GM19035 (cell line): ENCODE data around the gene PEAK1.

Source experiments
- ATAC-seq: cut with Tn5 transposase; IDR thresholded peaks from one replicate; pipeline ENCODE4 v1.9.1; 2021; ENCODE audit not compliant: unreplicated experiment

Gene PEAK1

DNA sequence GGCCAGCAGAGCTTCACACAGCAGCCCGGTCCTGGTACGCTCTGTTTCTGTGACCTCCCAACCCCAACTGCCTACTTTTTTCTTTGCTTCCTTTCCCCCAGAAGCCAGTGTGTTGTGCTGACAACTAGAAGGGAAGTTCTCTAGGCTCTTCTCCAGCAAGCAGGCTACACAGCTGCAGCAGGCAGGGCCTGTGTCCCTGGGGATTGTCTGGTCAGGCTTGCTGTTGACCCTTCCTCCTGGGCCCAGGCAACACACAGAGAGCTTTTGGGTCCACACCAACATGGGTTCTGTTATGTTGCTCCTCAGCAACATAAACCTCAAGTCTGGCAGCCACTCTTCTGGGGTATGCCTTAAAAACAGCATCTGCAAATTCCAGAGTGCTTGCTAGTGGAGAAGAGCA lies 312.8 kb downstream of the PEAK1 start:
- ATAC-seq, result no peak

DNA sequence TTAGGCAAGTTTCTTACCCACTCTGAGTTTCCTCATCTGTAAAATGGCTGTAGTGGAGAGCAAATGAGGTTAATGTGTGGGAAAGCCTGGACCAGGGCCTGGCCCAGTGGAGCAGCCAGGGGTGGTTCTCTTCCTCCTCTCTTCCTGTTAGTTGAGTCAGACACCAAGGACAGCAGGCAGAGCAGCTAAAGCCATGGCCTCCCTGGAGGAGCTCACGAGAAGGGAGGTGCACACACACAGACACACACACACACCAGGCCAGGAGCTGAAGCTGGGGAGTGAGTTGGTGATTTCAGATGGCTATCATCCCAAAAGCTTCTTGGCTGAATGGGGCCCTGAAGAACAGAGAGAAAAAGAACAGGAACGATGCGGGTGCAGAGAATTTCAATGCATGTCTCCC lies 315.7 kb downstream of the PEAK1 start:
- ATAC-seq, result no peak

DNA sequence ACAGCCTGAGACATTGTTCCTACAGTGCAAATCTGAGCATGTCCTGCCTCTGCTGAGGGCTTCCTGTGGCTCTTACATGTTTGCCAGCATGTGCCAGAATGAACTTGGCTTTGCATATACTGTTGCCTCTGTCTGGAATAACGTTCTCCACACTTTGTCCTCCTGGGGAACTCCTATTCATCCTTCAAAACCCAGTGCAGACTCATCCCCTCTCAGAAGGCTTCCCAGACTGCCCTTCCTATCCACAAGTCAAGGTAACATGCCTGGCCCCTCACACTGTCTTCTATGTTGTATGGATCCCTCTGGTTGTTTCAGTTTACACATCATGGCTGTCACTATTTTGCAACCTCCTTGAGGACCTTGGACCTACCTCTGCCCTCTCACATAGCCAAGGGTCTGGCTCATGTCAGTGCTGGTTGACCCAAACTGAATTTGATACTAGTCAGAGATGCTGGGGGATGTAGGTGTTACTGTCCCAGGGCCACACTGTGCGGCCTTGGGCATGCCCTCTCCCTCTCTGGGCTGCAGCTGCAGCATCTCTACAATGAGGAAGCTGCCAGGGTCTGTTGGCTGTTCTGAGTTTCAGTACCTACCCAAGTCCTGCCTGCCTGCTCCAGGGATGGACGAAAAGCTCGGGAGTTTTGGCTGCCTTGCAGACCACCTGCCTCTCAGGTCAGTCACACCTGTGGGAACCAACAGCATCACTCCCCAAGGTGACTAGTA lies 320.0 kb downstream of the PEAK1 start:
- ATAC-seq, result no peak

GRCh38 chr15:77098572-77098971 lies 321.3 kb downstream of the PEAK1 start:
- ATAC-seq, result no peak

DNA sequence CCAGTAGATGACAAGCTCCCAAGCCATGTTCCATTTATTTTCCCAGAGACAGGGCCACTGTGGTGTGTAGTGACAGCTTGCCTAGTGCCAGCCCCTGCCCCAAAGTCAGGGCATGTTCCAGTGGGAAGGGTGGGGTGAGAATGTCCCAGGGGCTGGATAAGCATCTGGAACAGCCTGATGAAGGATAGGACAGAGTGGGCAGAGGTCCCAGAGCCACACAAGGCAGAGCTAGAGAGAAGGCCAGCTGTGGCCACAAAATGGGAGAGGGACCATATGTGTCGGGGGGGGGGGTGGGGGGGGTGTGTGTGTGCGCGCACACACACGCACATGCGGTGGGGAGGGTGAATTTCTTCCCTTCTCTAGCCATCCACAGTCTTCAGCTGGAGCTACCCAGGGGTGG lies 322.0 kb downstream of the PEAK1 start:
- ATAC-seq, result no peak

DNA sequence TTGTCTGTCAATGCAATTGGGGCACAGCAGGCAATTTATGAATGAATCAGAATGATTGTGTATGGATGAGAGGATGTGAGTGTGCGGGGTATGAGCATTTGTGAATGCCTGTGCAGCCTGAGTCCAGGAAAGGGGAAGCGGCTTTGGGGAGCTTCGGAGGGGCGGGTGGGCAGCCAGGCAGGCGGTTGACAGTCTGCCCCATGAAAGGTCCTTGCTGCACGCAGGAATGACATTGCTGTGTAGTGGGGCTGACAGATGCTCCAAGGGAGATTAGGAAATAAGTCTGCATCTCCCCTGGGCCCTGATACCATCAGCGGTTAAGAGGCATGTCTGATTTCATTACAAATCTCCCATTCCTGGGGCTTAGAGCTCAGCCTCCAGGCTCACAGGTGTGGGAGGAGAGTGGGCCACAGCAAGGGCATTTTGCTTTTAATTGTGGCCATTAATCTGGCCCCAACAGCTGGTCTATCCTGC lies 322.6 kb downstream of the PEAK1 start:
- no peak for ATAC-seq

DNA sequence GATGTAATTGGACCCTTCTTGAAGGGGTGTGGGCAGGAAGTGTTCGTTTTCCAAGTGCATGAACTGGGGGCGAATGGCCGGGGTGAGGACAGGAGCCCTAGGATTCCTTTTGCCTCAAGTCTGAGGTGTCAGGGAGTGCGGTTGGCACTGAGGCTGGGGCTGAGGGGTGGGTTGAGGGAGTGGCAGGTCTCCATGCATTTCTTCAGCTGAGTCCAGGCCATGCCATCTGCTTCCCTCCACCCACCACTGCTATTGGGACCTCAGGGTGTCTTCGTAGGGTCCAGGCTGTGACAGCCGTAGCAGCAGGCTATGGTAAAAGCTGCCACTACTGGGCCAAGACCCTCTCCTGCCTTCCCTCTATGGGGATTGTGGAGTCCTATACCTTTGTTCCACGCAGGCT lies 323.4 kb downstream of the PEAK1 start:
- ATAC-seq, result no peak

GRCh38 chr15:77096138-77096537 lies 323.8 kb downstream of the PEAK1 start:
- ATAC-seq, result no peak

DNA sequence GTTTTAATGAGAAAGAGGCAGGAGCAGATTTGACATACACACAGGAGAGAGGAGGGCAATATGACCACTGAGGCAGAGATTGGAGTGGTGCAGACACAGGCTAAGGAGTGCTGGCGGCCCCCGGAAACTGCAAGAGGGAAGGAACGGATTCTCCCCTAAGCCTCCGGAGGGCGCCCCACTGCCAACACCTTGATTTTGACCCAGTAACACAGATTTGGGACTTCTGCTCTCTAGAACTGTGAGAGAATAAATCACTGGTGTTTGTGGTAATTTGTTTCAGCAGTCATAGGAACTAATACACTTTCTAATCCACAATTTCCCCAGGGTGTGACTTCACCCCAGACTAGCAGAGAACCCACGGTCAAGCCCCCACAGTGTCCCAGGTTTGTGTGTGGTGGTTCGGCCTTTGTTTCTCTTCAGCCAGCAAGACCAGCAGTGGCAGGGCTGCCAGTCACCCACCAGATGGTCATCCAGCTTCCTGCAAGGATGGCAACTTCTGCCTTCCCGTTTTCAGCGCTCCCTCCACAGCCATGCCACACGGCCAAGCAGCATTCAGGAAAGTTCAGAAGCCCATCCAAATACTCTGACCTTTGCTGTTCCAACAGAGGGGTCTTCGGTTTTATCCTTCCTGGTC lies 325.4 kb downstream of the PEAK1 start:
- no peak for ATAC-seq

DNA sequence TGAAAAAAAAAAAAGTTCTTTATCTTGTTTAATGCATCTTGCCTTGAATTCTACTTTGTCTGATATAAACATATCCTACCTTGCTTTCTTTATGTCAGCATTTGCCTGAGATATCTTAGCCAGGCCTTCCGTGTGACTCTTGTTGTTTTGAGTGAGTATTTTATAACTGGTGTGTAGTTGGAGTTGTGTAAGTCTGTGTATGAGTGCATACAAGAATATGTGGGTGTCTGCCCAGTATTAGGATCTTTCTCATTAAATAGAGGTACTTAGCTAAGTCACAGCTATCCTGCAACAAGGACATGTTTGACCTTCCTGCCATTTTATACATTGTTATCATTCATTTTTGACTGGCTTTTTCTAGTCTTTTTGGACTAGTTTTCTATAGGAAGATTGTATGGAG lies 326.5 kb downstream of the PEAK1 start:
- no peak for ATAC-seq

- no peak for ATAC-seq
Observed at GRCh38 chr15:77091097-77091496, 328.8 kb downstream of the PEAK1 start.

- ATAC-seq, result no peak
Observed at GRCh38 chr15:77087213-77087612, 332.7 kb downstream of the PEAK1 start.

GRCh38 chr15:77085297-77085696 lies 334.6 kb downstream of the PEAK1 start:
- no peak for ATAC-seq

DNA sequence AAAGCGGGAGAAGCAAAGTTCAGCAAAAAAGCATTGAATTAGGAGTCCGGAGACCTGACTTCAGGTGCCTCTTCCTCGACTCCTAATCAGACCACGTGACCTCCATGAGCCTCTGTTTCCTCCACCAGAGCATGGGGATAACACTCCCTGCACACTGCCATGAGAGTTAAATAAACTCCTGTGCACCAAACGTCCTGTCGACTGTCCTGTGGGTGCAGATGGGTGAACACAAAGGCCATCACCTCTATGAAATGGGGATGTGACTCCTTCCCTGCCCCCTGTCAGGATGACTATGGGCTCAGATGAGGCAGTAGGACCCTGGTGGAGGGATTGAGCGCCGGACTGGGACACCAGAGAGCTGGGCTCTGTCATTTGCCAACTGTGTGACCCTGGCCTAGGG lies 335.5 kb downstream of the PEAK1 start:
- no peak for ATAC-seq

DNA sequence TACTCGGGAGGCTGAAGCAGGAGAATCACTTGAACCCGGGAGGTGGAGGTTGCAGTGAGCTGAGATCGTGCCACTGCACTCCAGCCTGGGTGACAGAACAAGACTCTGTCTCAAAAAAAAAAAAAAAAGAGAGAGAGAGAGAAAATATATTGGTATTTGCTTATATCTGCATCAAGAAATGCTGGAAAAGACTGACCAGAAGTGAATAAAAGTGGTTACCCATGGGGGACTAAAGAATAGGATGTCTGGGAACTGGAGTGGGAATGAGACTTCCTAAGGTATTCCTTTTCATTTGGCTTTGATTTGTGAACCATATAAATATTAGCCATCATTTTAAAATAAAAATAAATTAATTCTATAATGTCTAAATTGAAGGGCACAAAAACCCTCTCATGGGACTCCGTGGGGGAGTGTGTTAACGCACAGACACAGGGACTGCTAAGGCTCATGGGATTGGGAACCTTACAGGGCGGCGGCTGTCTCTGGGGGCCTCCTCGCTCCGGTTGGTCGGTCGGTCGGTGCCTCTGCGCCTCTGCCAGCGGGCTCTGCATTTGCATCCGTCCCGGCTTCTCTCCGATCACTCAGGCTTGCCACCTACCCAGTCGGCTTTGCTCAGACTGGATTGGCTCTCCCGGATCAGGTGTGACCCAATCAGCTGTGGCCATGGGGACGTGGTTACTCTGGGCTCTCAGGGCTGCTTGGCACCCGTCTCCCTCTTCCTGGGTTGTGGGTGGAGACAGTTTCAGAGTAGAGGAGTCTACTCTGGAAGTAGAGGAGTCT lies 336.3 kb downstream of the PEAK1 start:
- ATAC-seq, result peak; percentile 83

DNA sequence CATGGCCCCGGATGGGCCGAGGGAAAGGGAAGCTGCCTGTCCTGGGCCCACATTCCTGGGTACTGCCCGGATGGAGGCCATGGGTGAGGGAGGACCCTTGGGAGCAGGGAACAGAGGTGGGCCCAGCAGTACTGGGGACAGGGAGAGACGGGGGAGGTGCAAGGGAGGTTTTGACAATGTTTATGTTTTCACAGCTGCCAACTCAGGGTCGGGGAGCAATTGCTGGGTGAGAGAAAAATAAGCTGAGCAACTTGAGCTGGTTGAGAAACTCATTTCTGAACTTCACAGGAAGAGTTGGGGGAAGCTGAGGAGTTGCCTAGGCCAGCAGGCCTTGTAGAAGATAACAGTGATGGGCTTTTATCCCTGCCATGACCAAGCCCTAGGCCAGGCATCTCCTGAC lies 337.9 kb downstream of the PEAK1 start:
- ATAC-seq, result no peak

- no peak for ATAC-seq
Observed at GRCh38 chr15:77076323-77076915, 343.5 kb downstream of the PEAK1 start.

DNA sequence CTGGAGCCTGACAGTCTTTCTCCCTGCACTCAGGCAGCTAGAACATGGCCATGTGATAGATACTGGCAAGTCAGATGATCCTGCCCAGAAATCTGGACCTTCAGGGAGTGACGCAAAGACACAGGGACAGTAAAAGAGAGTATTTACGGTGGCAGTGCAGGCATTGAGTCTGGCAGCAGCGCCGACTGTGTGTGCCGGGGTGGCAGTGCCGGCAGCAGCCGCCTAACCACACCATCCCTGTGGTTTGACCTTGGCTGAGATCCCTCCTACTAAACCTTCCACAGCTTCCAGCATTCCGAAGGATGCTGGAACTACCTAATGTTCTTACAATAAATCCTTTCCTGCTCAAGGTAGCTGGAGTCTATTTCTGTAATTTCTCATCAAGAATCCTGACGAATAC lies 344.4 kb downstream of the PEAK1 start:
- ATAC-seq, result no peak

DNA sequence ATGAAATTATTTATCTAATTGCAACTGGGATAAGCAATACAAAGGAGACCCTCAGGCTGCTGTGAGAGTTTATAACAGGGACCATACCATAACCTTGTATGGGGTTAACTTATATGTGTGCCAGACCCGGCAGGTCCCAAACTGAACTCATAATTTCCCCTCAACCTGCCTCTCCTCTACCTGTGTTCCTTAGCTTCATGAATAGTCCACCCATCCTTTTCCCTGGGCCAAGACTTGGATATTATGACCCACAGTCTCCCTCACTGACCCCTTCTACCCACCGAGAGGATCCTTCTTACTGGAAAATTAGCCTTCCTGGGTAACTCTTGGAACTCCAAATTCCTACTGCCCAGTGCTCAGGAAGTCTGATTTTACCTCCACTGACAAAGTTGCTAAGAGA lies 345.6 kb downstream of the PEAK1 start:
- no peak for ATAC-seq

DNA sequence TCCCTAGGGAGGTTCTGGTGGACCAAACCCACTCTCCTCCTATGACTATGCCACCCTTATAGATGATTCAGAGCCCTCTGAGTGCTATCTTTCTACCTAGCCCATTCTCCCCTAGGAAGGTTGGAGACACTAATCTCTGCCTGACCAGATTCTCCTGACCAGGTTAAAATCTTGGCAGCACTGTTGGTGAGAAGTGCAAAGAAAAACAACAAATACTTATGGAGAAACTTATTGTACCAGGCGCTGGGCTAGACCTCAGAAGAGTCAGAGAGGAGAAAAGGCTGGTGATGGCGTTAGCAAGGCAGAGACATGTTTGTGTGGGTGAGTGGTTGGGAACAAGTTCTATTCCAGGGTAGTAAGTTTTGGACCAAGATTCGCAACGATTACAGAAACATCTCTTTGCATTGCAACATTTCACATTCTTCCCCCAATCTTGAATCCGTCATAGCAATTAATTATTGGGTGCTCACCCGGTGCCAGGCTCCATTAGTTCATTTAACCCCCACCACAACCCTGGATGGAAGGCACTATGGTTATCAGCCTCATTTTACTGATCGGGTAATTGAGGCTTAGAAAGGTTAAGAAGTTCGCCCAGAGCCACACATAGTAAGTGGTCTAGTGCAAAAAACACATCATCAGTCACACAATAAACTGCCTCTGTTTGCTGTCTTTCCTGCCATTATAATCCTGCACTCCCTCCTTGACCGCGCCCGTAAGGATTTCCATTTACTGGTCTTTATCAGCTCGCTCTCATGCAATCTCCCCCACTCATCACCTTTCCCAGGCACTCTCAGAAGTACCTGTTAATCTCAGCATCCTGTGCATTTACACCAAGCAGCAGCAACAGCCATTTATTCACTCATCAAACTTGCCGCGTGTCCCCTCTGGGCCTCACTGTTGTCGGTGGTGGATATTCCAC lies 348.3 kb downstream of the PEAK1 start:
- no peak for ATAC-seq
